Calu3 (cell line): Measurements from ENCODE around the gene PSD4. TPM values are rescaled to one million over a fixed set of nuclear protein-coding genes. Genes with fewer than 3 reads are reported as not detected.

ENCODE experiments used
- BruUV-seq: library from RNA; stranded (reverse); fragments of 400-500 nt; replicated peaks from 2 replicates; lab custom pipeline; 2021; lab: Mats Ljungman, UMichigan
- CTCF ChIA-PET: fragments of 300-600 bp; sonication (Branson Sonifier 250); formaldehyde crosslinking; loops from one replicate; lab custom pipeline; 2022; ENCODE audit warnings: antibody characterized with exemption; lab: Charles Lee
- DNase-seq: peaks from one replicate; pipeline ENCODE4 v3.0.0; 2022
- H3K27ac Mint-ChIP-seq: one replicate; pipeline ENCODE4 v1.8.0; 2022; ENCODE audit warnings: mixed read lengths; ENCODE audit not compliant: unreplicated experiment
- H3K27me3 Mint-ChIP-seq: one replicate; pipeline ENCODE4 v1.8.0; 2022; ENCODE audit warnings: mixed read lengths; ENCODE audit not compliant: unreplicated experiment
- H3K36me3 Mint-ChIP-seq: one replicate; pipeline ENCODE4 v1.8.0; 2022; ENCODE audit warnings: mild to moderate bottlenecking, moderate library complexity, mixed read lengths; ENCODE audit not compliant: insufficient read depth, unreplicated experiment
- H3K4me1 Mint-ChIP-seq: one replicate; pipeline ENCODE4 v1.8.0; 2022; ENCODE audit warnings: mild to moderate bottlenecking, low read depth, mixed read lengths; ENCODE audit not compliant: unreplicated experiment
- H3K4me3 Mint-ChIP-seq: one replicate; pipeline ENCODE4 v1.8.0; 2022; ENCODE audit warnings: mild to moderate bottlenecking, low read depth, moderate library complexity, mixed read lengths; ENCODE audit not compliant: unreplicated experiment
- H3K9me3 Mint-ChIP-seq: one replicate; pipeline ENCODE4 v1.8.0; 2022; ENCODE audit warnings: low read depth, mixed read lengths; ENCODE audit not compliant: unreplicated experiment
- CTCF ChIP-seq: fragments of 200-600 bp; IDR thresholded peaks from one replicate; pipeline ENCODE4 v1.8.0; 2022; ENCODE audit warnings: antibody characterized with exemption; ENCODE audit not compliant: unreplicated experiment
- intact Hi-C: fragments of 100-400 bp; cut with micrococcal nuclease; formaldehyde crosslinking; loops from one replicate; pipeline ENCODE4 v1.10.0; 2022; ENCODE audit not compliant: unreplicated experiment
- total RNA-seq: library from RNA; stranded (reverse); gene quantifications from 2 replicates; pipeline ENCODE4 v1.2.3, GENCODE V29; 2022

PSD4 gene
- total RNA-seq, 1 experiment from 2014 or later = 58.7 TPM

GRCh38 chr2:113142290-113142689 is 31.5 kb upstream of the PSD4 start:
- no peak for TF ChIP-seq CTCF

GRCh38 chr2:113144259-113144658 is 29.5 kb upstream of the PSD4 start:
- Mint-ChIP-seq H3K27me3 (no peaks in the 10 kb centered on the region), H3K27ac (no peak overlapping the region), H3K4me3 (no peak overlapping the region), H3K4me1 (no peaks in the 10 kb centered on the region), H3K9me3 (no peaks in the 10 kb centered on the region), H3K36me3 (peaks cover 4% of the 10 kb centered on the region)
- CTCF ChIA-PET = no interaction called here
- no peak for TF ChIP-seq CTCF
- BruUV-seq = no TSS peak
- intact Hi-C loops = no loop called here
- no peak for DNase-seq

More at GRCh38 chr2:113142290-113142689, 31.5 kb upstream of the PSD4 start:
- Mint-ChIP-seq H3K27me3 (no peaks in the 10 kb centered on the region), H3K36me3 (no peaks in the 10 kb centered on the region), H3K4me3 (no peak overlapping the region), H3K9me3 (no peaks in the 10 kb centered on the region), H3K4me1 (peaks cover 12% of the 10 kb centered on the region), H3K27ac (no peak overlapping the region)
- no TSS peak for BruUV-seq
- CTCF ChIA-PET = interaction anchor here (1.2 kb wide), 1 partner anchor 62 kb away, joined by 3 read pairs; no protein-coding TSS in a partner anchor
- DNase-seq = no peak
- intact Hi-C loops = no loop called here

GRCh38 chr2:113148606-113149552 is 24.9 kb upstream of the PSD4 start:
- CTCF ChIA-PET = no interaction called here
- H3K9me3 Mint-ChIP-seq = no peaks in the 10 kb centered on the region
- intact Hi-C loops = no loop called here

More at GRCh38 chr2:113148606-113149552, 24.9 kb upstream of the PSD4 start:
- TF ChIP-seq CTCF = no peak
- no peak for DNase-seq
- Mint-ChIP-seq H3K36me3 (peaks cover 4% of the 10 kb centered on the region), H3K4me1 (no peaks in the 10 kb centered on the region), H3K27me3 (no peaks in the 10 kb centered on the region), H3K27ac (no peak overlapping the region), H3K4me3 (no peak overlapping the region)
- no TSS peak for BruUV-seq
